Measurements from ENCODE around the gene CCDC9. TPM values are rescaled to one million over a fixed set of nuclear protein-coding genes. Genes with fewer than 3 reads are reported as not detected.
A peak's percentile ranks its signal among the peaks of the same experiment; 100 is the strongest.

Gene CCDC9
- total RNA-seq, 2 experiments from 2014 or later = 24.4 to 27.0 TPM

DNA sequence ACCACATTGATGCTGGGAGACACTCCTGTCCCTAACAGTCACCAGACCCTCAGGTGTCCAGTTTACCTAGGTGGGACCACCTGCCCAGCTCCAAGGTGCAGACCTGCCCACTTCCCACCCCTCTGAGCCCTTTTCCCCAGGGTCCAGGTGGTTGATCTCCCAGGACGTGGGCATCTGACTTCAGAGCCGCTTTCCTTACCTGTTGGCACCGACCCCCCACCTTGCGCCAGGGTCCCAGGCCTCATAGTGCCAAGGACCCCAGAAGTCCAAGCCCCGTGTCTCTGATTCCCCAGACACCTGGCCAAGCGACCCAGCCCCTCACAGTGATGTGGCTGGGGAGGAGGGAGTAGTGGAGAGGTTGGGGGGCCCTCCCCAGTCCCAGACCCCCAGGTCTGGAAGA is 15.8 kb upstream of the CCDC9 start:
- CTCF ChIA-PET = interaction anchor here (1.0 to 2.3 kb wide), 3 partner anchors 15 to 82 kb away, joined by 3 to 7 read pairs (median 6); no protein-coding TSS in a partner anchor
- TF ChIP-seq, protein P1, sequence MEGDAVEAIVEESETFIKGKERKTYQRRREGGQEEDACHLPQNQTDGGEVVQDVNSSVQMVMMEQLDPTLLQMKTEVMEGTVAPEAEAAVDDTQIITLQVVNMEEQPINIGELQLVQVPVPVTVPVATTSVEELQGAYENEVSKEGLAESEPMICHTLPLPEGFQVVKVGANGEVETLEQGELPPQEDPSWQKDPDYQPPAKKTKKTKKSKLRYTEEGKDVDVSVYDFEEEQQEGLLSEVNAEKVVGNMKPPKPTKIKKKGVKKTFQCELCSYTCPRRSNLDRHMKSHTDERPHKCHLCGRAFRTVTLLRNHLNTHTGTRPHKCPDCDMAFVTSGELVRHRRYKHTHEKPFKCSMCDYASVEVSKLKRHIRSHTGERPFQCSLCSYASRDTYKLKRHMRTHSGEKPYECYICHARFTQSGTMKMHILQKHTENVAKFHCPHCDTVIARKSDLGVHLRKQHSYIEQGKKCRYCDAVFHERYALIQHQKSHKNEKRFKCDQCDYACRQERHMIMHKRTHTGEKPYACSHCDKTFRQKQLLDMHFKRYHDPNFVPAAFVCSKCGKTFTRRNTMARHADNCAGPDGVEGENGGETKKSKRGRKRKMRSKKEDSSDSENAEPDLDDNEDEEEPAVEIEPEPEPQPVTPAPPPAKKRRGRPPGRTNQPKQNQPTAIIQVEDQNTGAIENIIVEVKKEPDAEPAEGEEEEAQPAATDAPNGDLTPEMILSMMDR (IDR thresholded peaks at IDR 0.05) = no peak
- intact Hi-C loops (cut with micrococcal nuclease) = loop anchor here (10.0 kb wide), 1 partner anchor 86 kb away; no protein-coding TSS in a partner anchor
- Mint-ChIP-seq H3K4me1 (ENCODE audit: low read depth) (peaks cover 24% of the 10 kb centered on the region), H3K36me3 (ENCODE audit: low read depth) (peaks cover 3% of the 10 kb centered on the region), H3K27me3 (no peaks in the 10 kb centered on the region), H3K4me3 (no peak overlapping the region), H3K27ac (no peak overlapping the region), H3K9me3 (no peaks in the 10 kb centered on the region)
- ATAC-seq (no peak), DNase-seq (no peak)
- POLR2A ChIA-PET = interaction anchor here (0.6 to 4.3 kb wide), 6 partner anchors 8 to 130 kb away, joined by 3 to 23 read pairs (median 4); no protein-coding TSS in a partner anchor

DNA sequence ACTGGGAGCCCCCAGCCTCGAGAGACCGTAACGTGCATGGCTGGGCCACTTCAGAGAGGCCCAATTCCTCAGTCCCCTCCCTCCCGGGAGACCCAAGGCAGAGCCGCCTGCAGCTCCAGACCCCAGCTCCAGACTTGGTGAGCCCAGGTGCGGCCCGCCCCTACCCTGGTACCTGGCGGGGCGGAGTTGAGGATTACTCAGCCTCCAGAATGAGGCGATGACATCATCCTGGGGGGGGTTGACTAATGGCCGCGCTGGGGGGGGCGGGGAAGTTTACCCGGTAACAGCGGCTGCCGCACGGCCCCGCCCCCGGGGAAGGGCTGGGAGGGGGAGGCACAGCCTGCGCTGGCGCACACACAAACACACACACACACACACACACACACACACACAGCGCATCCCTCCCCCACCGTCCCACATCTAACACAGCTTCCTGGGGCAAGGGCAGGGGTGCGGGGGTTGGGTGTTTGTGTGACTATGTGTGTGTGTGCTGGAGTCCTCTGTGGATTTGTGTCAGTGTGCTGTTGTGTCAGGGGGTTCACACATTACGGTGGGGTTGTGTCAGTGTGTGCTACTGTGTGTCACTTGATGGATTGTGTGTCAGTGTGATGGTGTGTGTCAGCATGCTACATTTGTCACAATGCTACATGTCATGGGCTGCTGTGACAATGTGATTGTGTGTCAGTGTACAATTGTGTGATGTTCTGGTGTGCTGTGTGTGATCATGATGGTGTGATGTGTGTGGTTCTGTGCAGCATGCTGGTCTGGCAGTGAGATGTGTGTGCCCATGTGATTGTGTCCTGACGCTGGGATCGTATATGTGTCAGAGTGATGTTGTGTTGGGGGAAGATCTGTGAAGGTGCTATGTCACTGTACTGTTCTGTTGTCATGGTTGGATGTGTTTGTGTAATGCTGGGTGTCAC is 15.1 kb upstream of the CCDC9 start:
- CTCF ChIA-PET = interaction anchor here (1.0 to 2.3 kb wide), 3 partner anchors 15 to 83 kb away, joined by 3 to 7 read pairs (median 6); no protein-coding TSS in a partner anchor
- DNase-seq = peak; percentile 95
- peaks cover 24% of the 10 kb centered on the region for H3K4me1 Mint-ChIP-seq (ENCODE audit: low read depth)
- no peaks in the 10 kb centered on the region for H3K27me3 Mint-ChIP-seq
- intact Hi-C loops (cut with micrococcal nuclease) = loop anchor here (10.0 kb wide), 1 partner anchor 86 kb away; no protein-coding TSS in a partner anchor
- TF ChIP-seq, protein P1 (IDR thresholded peaks at IDR 0.05) = no peak
- ATAC-seq = peak; percentile 50
- peaks cover 3% of the 10 kb centered on the region for H3K36me3 Mint-ChIP-seq (ENCODE audit: low read depth)
- H3K27ac Mint-ChIP-seq = no peak overlapping the region
- POLR2A ChIA-PET = interaction anchor here (0.6 to 4.3 kb wide), 7 partner anchors 9 to 130 kb away, joined by 3 to 23 read pairs (median 3); partner anchors contain the start of gene ZC3H4
- H3K9me3 Mint-ChIP-seq = no peaks in the 10 kb centered on the region
- H3K4me3 Mint-ChIP-seq = no peak overlapping the region

DNA sequence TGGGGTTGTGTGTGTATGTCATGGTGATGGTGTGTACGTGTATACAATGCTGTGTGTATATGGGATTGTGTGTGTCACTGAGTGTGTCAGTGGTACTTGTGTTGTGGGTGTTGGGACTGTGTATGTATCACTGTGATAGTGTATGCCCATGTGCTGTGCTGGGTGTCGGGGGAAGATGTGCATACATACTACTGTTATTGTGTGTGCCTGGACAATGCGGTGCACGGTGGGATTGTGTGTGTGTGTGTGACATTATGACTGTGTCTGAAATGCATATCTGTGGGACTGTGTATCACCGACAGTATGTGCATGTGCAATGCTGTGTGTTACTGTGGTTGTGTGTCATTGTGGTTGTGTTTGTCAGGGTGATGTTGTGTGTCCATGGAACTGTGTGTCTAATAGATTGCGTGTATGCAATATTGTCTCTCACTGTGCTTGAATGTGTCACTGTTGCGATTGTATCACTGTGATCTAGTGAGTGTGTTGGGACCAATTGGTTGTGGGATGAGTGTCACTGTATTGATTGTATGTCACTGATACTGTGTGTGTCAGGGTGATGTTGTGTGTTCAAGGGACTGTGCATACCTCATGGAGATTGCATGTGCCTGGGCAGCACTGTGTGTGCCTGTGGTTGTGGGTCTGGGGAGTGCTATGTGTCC is 14.3 kb upstream of the CCDC9 start:
- DNase-seq (peak; percentile 26), ATAC-seq (no peak)
- Mint-ChIP-seq H3K27ac (no peak overlapping the region), H3K9me3 (no peaks in the 10 kb centered on the region), H3K4me1 (ENCODE audit: low read depth) (peaks cover 24% of the 10 kb centered on the region), H3K27me3 (no peaks in the 10 kb centered on the region), H3K4me3 (no peak overlapping the region), H3K36me3 (ENCODE audit: low read depth) (peaks cover 3% of the 10 kb centered on the region)
- intact Hi-C loops (cut with micrococcal nuclease) = loop anchor here (2.0 to 10.0 kb wide), 2 partner anchors 13 to 87 kb away; no protein-coding TSS in a partner anchor
- CTCF ChIA-PET = interaction anchor here (1.4 to 2.2 kb wide), 2 partner anchors 10 to 32 kb away, joined by 4 to 7 read pairs; no protein-coding TSS in a partner anchor
- POLR2A ChIA-PET = interaction anchor here (0.6 to 4.3 kb wide), 5 partner anchors 9 to 129 kb away, joined by 3 to 38 read pairs (median 23); partner anchors contain the start of gene ZC3H4
- TF ChIP-seq, protein P1 (IDR thresholded peaks at IDR 0.05) = no peak

DNA sequence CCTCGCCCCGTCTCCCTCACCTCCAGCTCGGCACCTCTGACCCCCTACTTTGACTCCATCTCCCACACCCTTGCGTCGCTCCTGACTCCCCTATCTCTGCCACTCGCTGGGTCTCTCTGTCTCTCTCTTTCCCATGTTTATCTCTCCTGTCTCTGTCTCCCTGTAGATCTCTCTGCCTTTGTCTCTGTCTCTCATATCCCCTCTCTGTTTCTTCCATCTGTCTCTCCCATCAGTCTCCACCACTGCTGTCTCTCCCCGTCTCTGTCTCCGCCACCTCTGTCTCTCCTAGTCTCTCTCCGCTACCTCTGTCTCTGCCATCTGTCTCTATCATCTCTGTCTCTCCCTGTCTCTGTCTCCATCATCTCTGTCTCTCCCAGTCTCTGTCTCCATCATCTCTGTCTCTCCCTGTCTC is 13.0 kb upstream of the CCDC9 start:
- Mint-ChIP-seq H3K36me3 (ENCODE audit: low read depth) (peaks cover 3% of the 10 kb centered on the region), H3K4me3 (peak overlapping the region; percentile 81), H3K27me3 (no peaks in the 10 kb centered on the region), H3K4me1 (ENCODE audit: low read depth) (peaks cover 27% of the 10 kb centered on the region), H3K27ac (peak overlapping the region; percentile 98), H3K9me3 (no peaks in the 10 kb centered on the region)
- intact Hi-C loops (cut with micrococcal nuclease) = loop anchor here (2.0 to 10.0 kb wide), 2 partner anchors 15 to 89 kb away; no protein-coding TSS in a partner anchor
- TF ChIP-seq, protein P1 (IDR thresholded peaks at IDR 0.05) = no peak
- ChIA-PET CTCF (interaction anchor here (0.8 to 10.1 kb wide), 18 partner anchors 11 to 230 kb away, joined by 3 to 399 read pairs (median 8); partner anchors contain the start of genes CCDC9 and SAE1), POLR2A (interaction anchor here (0.6 to 5.7 kb wide), 12 partner anchors 10 to 196 kb away, joined by 3 to 45 read pairs (median 6); partner anchors contain the start of genes CCDC9 and SAE1)
- DNase-seq (no peak), ATAC-seq (peak; percentile 7)
